Fibroblast of pulmonary artery (primary cell): ENCODE data around the gene ZDHHC17.
"Not testable (repeated sequence)": the region's sequence is repeated elsewhere in the genome, so short reads cannot be mapped to it uniquely, and the experiment has no call there.

Source experiments
- DNase-seq: peaks from one replicate; pipeline ENCODE4 v3.0.0-alpha.2; 2010; ENCODE audit warnings: low read depth
- H3K4me3 ChIP-seq: replicated peaks from 2 replicates; pipeline ENCODE4 v1.5.1; 2011; ENCODE audit warnings: low read depth, mild to moderate bottlenecking, control low read depth, low read length, moderate library complexity
- TF ChIP-seq, protein P1 (sequence below): IDR thresholded peaks from 2 replicates; pipeline ENCODE4 v1.5.1; 2011; ENCODE audit warnings: mild to moderate bottlenecking, control low read depth, low read length, inconsistent platforms; ENCODE audit errors: missing control alignments

Gene ZDHHC17

DNA sequence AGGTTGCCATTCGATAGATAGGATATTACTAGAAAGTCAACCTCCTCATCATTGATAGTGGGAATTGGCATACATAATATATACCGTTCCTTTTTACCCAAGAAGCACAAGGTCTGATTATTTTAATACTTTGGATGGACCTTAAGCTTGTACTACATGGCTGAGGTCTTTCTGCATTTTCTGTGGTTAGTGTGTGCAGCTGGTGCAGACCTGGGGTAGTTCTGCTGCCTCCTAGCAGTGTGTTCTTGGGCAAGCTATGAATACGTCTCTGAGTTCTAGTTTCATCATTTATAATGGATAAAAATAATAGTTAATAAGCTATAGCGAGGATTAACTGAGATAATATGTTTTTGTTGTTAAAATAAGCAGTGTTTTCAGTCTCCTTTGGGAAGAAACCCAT lies 2.2 kb downstream of the ZDHHC17 start:
- TF ChIP-seq, protein P1, sequence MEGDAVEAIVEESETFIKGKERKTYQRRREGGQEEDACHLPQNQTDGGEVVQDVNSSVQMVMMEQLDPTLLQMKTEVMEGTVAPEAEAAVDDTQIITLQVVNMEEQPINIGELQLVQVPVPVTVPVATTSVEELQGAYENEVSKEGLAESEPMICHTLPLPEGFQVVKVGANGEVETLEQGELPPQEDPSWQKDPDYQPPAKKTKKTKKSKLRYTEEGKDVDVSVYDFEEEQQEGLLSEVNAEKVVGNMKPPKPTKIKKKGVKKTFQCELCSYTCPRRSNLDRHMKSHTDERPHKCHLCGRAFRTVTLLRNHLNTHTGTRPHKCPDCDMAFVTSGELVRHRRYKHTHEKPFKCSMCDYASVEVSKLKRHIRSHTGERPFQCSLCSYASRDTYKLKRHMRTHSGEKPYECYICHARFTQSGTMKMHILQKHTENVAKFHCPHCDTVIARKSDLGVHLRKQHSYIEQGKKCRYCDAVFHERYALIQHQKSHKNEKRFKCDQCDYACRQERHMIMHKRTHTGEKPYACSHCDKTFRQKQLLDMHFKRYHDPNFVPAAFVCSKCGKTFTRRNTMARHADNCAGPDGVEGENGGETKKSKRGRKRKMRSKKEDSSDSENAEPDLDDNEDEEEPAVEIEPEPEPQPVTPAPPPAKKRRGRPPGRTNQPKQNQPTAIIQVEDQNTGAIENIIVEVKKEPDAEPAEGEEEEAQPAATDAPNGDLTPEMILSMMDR, result no peak
- DNase-seq, result no peak
- no peak overlapping the region for H3K4me3 ChIP-seq

DNA sequence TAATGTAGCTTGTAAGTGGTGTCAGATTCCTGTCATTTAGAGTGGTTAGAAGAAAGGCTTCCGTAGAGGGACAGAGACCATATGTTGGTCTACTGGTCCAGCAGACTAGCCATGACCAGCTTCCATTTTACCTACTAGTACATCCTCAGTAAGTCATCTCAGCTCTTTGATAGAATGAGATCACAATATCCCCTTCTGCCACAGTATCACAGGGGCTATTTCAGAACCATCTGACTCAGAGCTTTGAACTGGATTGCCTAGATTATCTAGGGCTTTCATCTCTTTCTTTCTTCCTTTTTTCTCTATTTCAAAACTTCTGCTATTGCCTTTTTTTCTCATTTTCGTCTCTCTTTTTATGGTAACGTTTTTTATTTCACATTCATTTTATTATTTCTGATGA lies 4.7 kb downstream of the ZDHHC17 start:
- TF ChIP-seq, protein P1, result no peak
- no peak for DNase-seq
- no peak overlapping the region for H3K4me3 ChIP-seq

DNA sequence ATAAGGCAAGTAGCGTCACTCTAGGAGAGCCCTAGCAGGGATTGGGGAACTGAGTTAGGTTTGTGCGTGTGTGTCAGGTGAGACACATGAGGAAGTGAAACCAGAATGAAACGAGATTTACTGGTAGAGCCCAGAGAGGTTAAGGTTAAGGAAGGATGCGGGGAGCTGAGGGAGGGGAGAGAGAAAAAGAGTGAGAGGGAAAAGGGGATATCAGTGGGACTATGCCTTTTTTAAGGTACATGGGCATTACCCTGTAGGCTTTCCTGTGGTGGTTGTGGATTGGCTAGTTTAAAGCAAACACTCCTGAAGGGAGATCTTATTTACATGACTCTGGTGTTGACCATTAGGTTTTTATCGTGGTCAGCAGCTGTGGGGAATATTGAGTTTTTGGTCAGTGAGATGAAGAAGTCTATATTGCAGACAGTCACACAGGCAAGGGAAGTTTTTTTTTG lies 13.9 kb downstream of the ZDHHC17 start:
- TF ChIP-seq, protein P1, result no peak
- no peak overlapping the region for H3K4me3 ChIP-seq
- DNase-seq, result no peak

DNA sequence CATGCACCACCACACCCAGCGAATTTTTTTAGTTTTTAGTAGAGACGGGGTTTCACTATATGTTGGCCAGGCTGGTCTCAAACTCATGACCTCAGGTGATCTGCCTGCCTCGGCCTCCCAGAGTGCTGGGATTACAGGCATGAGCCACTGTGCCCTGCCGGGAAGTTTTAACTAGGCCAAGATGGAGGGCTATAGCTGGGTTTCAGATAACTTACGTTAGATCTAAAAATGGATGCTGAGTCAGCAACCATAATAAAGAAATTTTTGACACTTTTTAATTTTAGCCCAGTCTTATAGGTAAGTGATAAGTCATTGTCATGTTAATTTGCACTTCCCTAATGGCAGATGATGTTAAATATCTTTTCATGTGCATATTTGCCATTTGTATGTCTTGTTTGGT lies 14.4 kb downstream of the ZDHHC17 start:
- TF ChIP-seq, protein P1, result no peak
- DNase-seq, result no peak
- no peak overlapping the region for H3K4me3 ChIP-seq

DNA sequence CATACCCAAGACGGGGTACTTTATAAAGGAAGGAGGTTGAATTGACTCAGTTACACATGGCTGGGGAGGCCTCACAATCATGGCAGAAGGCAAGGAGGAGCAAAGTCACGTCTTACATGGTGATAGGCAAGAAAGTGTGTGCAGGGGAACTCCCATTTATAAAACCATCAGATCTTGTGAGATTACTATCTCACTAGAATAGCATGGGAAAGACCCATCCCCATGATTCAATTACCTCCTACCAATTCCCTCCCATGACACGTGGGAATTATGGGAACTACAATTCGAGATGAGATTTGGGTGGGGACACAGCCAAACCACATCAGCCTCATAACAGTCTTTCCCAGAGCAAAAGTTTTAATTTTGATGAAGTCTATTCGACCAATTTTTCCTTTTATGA lies 15.4 kb downstream of the ZDHHC17 start:
- H3K4me3 ChIP-seq, DNase-seq: not testable (repeated sequence)

DNA sequence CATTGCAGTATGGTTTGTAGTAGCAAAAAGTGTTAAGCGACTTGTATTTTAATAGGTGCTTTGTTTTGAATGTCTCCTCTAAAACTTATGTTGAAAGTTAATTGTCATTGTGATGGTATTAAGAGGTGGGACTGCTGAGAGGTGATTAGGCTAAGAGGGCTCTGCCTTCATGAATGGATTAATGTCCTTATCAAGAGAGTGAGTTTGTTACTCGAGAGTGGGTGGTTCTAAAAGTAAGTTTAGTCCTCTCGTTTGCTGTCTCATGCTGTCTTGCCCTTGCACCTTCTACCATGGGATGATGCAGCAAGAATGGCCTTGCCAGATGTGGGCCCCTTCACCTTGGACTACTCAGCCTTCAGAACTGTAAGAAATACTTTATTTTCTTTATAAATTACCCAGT lies 17.4 kb downstream of the ZDHHC17 start:
- H3K4me3 ChIP-seq, result no peak overlapping the region
- TF ChIP-seq, protein P1, result no peak
- DNase-seq, result no peak

DNA sequence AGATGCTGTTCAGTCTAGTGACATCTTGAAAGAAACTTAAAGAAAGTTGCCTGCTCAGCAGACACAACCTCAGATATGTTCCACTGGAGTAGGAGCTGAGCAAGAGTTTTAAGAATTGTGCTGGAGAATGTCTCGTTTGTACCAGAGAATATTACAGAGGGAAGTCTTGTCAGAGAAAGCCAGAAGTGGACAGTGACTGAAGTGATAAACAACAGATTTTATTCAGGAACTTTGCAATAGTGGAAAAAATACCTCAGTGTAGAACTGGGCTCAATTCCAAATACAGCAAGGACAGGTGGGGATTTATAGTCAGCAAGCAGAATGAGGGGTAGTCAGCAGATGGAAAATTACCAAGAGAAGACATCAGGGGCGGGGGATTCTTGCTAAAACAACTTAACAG lies 18.6 kb downstream of the ZDHHC17 start:
- TF ChIP-seq, protein P1, result no peak
- H3K4me3 ChIP-seq, result no peak overlapping the region
- DNase-seq, result no peak
